ENCODE data around the gene BTBD16. TPM values are rescaled to one million over a fixed set of nuclear protein-coding genes. Genes with fewer than 3 reads are reported as not detected.

BTBD16 gene
- total RNA-seq, 6 experiments from 2014 or later, result not detected

DNA sequence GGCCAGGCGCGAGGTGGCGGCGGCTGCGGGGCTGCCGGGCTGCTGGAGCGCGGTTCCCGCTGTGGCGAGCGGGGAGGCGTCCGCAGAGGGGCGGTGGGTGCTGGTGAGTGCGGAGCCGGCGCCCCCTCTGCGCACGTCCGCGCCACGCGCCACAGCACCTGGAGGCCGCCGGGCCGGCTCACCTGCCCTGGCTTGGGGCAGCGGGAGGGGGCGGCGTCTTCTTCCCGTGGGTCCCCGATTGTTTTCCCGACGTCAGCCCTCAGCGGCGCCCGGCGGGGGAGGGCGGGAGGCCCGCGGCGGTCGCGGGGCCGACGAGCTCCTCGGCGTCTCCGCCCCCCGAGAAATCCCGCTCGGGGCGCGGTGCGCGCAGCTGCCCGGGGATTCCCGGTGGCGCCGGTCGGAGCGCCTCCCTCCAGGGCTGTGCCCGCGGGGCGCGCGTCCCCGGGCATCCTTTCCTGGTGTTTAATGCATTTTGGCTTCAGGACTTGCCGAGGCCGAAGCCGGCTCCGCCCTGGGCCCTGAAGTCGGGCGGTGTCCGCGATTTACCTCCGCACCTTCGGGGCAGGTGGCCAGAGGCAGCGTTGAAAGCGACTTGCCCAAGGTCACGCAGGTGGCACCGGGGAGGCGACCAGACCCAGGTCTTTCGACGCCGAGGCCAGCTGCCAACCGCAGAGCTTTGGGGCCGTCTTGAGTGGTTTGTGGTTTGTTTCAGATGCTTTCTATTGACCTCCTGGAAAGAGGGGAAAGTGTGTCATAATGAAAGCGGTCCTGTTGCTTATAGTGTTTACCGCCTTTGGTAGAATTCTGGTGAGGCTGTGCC, 104.0 kb downstream of the BTBD16 start:
- H3K4me1 Mint-ChIP-seq (ENCODE audit: low read depth), result peaks cover 28% of the 10 kb centered on the region
- peak overlapping the region; percentile 90 for H3K4me3 Mint-ChIP-seq
- H3K36me3 Mint-ChIP-seq (ENCODE audit: low read depth), result no peaks in the 10 kb centered on the region
- no peaks in the 10 kb centered on the region for H3K9me3 Mint-ChIP-seq
- peak overlapping the region; percentile 85 for H3K27ac Mint-ChIP-seq
- TF ChIP-seq, protein P1, sequence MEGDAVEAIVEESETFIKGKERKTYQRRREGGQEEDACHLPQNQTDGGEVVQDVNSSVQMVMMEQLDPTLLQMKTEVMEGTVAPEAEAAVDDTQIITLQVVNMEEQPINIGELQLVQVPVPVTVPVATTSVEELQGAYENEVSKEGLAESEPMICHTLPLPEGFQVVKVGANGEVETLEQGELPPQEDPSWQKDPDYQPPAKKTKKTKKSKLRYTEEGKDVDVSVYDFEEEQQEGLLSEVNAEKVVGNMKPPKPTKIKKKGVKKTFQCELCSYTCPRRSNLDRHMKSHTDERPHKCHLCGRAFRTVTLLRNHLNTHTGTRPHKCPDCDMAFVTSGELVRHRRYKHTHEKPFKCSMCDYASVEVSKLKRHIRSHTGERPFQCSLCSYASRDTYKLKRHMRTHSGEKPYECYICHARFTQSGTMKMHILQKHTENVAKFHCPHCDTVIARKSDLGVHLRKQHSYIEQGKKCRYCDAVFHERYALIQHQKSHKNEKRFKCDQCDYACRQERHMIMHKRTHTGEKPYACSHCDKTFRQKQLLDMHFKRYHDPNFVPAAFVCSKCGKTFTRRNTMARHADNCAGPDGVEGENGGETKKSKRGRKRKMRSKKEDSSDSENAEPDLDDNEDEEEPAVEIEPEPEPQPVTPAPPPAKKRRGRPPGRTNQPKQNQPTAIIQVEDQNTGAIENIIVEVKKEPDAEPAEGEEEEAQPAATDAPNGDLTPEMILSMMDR (IDR thresholded peaks at IDR 0.05), result no peak
- H3K27me3 Mint-ChIP-seq (ENCODE audit: insufficient read depth), result peaks cover 7% of the 10 kb centered on the region; the same call in 1 of the 2 replicates
- peak; percentile 28 for DNase-seq

DNA sequence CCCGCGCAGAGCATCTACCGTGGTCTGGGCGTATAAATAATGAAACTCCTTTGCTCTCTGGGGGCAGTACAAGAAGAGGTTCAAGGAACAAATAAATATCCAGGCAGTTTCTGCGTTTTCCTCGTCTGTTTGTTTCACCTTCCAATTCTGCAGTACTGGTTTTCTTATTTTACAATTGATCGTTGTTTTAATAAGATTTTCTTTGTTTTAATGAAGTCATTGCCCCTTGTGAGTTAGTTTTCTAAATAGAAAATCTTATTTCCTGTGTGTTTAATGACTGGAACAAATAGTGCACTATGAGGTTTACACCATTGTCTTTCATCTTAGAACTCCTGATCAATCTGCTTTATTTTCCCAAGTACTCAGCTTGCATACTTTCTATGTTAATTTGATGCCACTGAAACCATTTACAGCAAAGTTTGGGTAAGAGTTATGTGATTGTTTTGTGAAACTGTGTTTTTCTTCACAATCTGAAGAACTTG, 104.6 kb downstream of the BTBD16 start:
- H3K36me3 Mint-ChIP-seq (ENCODE audit: low read depth), result no peaks in the 10 kb centered on the region
- DNase-seq, result no peak
- H3K4me1 Mint-ChIP-seq (ENCODE audit: low read depth), result peaks cover 28% of the 10 kb centered on the region
- peak overlapping the region; percentile 85 for H3K27ac Mint-ChIP-seq
- no peaks in the 10 kb centered on the region for H3K9me3 Mint-ChIP-seq
- H3K4me3 Mint-ChIP-seq, result peak overlapping the region; percentile 90
- TF ChIP-seq, protein P1 (IDR thresholded peaks at IDR 0.05), result no peak
- H3K27me3 Mint-ChIP-seq (ENCODE audit: insufficient read depth), result peaks cover 4% of the 10 kb centered on the region; the same call in 1 of the 2 replicates

DNA sequence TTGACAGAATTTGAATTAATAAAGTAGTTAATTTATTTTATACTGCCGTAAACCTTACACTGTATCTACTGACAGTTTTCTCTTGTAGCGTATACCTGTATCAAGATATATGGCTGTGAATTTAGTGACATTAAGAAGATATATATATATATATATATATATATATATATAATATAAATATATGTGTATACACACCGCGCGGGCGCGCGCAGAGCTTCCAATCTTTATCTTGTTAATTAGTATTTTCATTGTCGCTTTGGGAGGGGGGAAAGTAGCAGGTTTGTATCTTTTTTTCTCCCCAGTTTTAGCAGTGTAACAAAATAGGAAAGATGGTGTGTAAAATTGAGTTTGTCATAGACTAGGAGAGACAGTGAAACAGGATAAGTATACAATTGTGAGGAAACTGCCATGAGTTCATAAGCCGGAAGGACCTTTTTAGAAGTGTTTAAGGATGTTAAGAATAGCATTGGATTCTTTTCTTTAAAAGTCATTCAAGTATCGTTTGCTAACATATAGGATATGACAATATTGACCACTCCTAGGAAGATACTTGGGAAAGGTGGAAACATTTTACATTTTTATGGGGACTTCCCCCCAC, 105.4 kb downstream of the BTBD16 start:
- H3K27ac Mint-ChIP-seq, result no peak overlapping the region
- TF ChIP-seq, protein P1 (IDR thresholded peaks at IDR 0.05), result no peak

DNA sequence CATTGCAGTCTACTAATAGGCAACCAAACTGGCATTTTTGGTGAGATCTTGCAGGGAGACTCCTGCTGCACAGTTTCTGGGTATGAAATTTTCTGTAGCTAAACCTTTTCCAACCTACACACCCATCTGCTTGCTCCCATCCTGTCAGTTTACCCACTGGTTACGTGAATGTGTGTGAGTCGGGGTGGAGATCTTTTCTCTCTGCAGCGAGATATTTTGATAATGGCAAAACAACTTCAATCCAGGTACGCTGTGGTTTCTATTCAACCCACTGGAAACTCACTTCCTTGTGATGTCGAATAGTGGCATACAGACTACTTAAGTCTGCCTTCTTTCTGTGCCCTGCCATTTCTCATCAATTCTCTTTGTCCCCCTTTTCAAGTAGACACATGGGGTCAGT, 107.9 kb downstream of the BTBD16 start:
- no peaks in the 10 kb centered on the region; the same call in 1 of the 2 replicates for H3K36me3 Mint-ChIP-seq (ENCODE audit: low read depth)
- no peaks in the 10 kb centered on the region for H3K27me3 Mint-ChIP-seq (ENCODE audit: insufficient read depth)
- no peaks in the 10 kb centered on the region for H3K9me3 Mint-ChIP-seq
- H3K27ac Mint-ChIP-seq, result no peak overlapping the region
- TF ChIP-seq, protein P1 (IDR thresholded peaks at IDR 0.05), result no peak
- H3K4me1 Mint-ChIP-seq (ENCODE audit: low read depth), result peaks cover 17% of the 10 kb centered on the region
- no peak for DNase-seq
- H3K4me3 Mint-ChIP-seq, result no peak overlapping the region

More for the DNA sequence above, 105.4 kb downstream of the BTBD16 start:
- Mint-ChIP-seq H3K4me1 (ENCODE audit: low read depth) (peaks cover 28% of the 10 kb centered on the region), H3K36me3 (ENCODE audit: low read depth) (no peaks in the 10 kb centered on the region; the same call in 1 of the 2 replicates), H3K4me3 (peak overlapping the region; percentile 5; the same call in 1 of the 2 replicates), H3K27me3 (ENCODE audit: insufficient read depth) (no peaks in the 10 kb centered on the region), H3K9me3 (no peaks in the 10 kb centered on the region)
- no peak for DNase-seq

DNA sequence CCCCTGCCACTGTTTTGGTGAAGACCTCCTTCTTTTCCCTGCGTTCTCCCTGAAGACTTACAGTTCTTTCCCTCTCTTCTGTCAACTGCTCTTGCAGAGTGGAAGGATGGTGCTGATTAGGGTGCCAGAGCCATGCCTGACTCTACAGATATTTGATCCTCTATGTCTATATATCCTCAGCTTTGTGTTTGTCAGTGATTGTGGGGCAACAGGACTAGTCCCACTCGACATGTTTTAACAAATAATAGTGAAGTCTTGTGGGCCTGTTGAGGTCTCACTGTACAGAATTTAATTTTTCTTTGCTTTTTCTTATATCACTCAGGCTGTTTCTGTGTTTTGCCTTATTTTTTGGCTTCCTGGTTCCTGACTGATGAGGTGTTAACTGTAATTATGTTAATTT, 108.4 kb downstream of the BTBD16 start:
- TF ChIP-seq, protein P1 (IDR thresholded peaks at IDR 0.05), result no peak
- Mint-ChIP-seq H3K9me3 (no peaks in the 10 kb centered on the region), H3K4me1 (ENCODE audit: low read depth) (peaks cover 15% of the 10 kb centered on the region), H3K4me3 (no peak overlapping the region), H3K27ac (no peak overlapping the region), H3K27me3 (ENCODE audit: insufficient read depth) (no peaks in the 10 kb centered on the region), H3K36me3 (ENCODE audit: low read depth) (no peaks in the 10 kb centered on the region; the same call in 1 of the 2 replicates)
- no peak for DNase-seq
